A549 (cell line): ENCODE measurements around the gene NELFCD.

Source experiments
- CEBPB ChIP-seq, 2 experiments: fragments of >200 bp in 1 of 2; sonication (Bioruptor Twin) in 1 of 2; formaldehyde crosslinking in 1 of 2; IDR thresholded peaks; 2 replicates each; pipeline ENCODE4 v1.6.1; 2012 to 2016
- CTCF ChIP-seq: fragments of >200 bp; sonication (Bioruptor Twin); formaldehyde crosslinking; IDR thresholded peaks from 3 replicates; pipeline ENCODE4 v1.5.1; 2016
- NR3C1 ChIP-seq: fragments of >200 bp; sonication (Bioruptor Twin); formaldehyde crosslinking; IDR thresholded peaks from 3 replicates; pipeline ENCODE4 v1.6.1; 2017
- SMC3 ChIP-seq: fragments of >200 bp; sonication (Bioruptor Twin); formaldehyde crosslinking; IDR thresholded peaks from 3 replicates; pipeline ENCODE4 v1.6.1; 2018; ENCODE audit warnings: inconsistent platforms
- SREBF2 ChIP-seq: fragments of 450-650 bp; IDR thresholded peaks from 2 replicates; pipeline ENCODE4 v1.6.1; 2014; ENCODE audit warnings: mild to moderate bottlenecking, moderate library complexity
- USF2 ChIP-seq: fragments of 450-650 bp; IDR thresholded peaks from 2 replicates; pipeline ENCODE4 v1.6.1; 2014; ENCODE audit warnings: antibody characterized with exemption

GRCh38 chr20:58986286-58986967 is 5.4 kb downstream of the NELFCD start:
- TF ChIP-seq CTCF: no peak
- no peak for TF ChIP-seq USF2
- no peak for TF ChIP-seq SMC3
- no peak for TF ChIP-seq CEBPB (IDR thresholded peaks at IDR 0.05)
- no peak for TF ChIP-seq NR3C1
- TF ChIP-seq SREBF2: no peak
